Muscle of back (tissue), 10 donors: ENCODE measurements around the gene CALML5. TPM values are rescaled to one million over a fixed set of nuclear protein-coding genes. Genes with fewer than 3 reads are reported as not detected.

Experiments
- polyA plus RNA-seq, 10 donors: library from polyadenylated mRNA; unstranded; fragments of 120-200 nt; gene quantifications; one replicate each; pipeline ENCODE4 v1.2.1, GENCODE V29; 2013; ENCODE audit not compliant: insufficient read length in 10 of 10

CALML5 gene
- polyA plus RNA-seq, 10 donors, result 1.7 to 6.5 TPM; not detected in 8

Other genes with a start within 250 kb of the CALML5 start
- not detected for gene UCN3, start 134.6 kb downstream of the CALML5 start, polyA plus RNA-seq
- under 1 TPM in 7 of 10 donors, not detected in 3; 0.13 to 0.33 (median 0.14) TPM for gene TUBAL3, start 94.7 kb downstream of the CALML5 start, polyA plus RNA-seq
- 100 to 1,000 TPM in 4 of 10 donors, 10 to 100 TPM in 6; 84.6 to 138 (median 98.6) TPM for gene NET1, start 87.0 kb downstream of the CALML5 start, polyA plus RNA-seq
- gene CALML3, start 25.4 kb upstream of the CALML5 start, polyA plus RNA-seq, result under 1 TPM; 0.10 to 0.49 (median 0.19) TPM
- gene ASB13, start 167.0 kb upstream of the CALML5 start, polyA plus RNA-seq, result 10 to 100 TPM in 7 of 10 donors, 1 to 10 TPM in 3; 9.0 to 15.5 (median 11.8) TPM
- gene TASOR2, start 185.3 kb upstream of the CALML5 start, polyA plus RNA-seq, result 10 to 100 TPM; 24.9 to 38.7 (median 34.1) TPM